Lower leg skin (tissue), 3 donors: ENCODE results near the gene ASPA.

ENCODE experiments used
- POLR2A ChIP-seq, 2 donors: fragments of 450-650 bp; IDR thresholded peaks; one replicate each; pipeline ENCODE4 v1.6.1; 2016 to 2017; ENCODE audit warnings: antibody characterized with exemption in 2 of 2, mild to moderate bottlenecking in 1 of 2, moderate library complexity in 1 of 2
- TF ChIP-seq, protein P1 (sequence below), 3 donors: fragments of 450-650 bp; IDR thresholded peaks; one replicate each; pipeline ENCODE4 v1.5.1; 2016; ENCODE audit warnings: antibody characterized with exemption in 3 of 3, mild to moderate bottlenecking in 3 of 3, moderate library complexity in 2 of 3

DNA sequence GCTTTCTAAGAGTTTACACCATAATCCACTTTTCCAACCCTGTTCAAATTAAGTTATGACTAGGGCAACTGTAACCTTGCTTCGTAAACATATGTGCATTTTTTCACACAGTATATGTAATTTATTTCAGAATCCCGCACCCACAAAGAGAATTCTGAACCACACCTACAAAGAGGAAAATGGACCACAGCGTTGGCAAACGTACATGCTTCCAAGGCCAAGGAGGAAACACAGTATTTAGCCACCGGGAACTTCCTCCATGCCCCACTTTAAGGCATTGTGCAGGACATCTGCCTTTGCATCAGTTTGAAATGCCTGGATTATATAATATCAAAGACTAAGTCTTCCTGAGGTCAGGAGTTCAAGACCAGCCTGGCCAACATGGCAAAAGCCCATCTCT is 6.3 kb upstream of the ASPA start:
- TF ChIP-seq, protein P1, sequence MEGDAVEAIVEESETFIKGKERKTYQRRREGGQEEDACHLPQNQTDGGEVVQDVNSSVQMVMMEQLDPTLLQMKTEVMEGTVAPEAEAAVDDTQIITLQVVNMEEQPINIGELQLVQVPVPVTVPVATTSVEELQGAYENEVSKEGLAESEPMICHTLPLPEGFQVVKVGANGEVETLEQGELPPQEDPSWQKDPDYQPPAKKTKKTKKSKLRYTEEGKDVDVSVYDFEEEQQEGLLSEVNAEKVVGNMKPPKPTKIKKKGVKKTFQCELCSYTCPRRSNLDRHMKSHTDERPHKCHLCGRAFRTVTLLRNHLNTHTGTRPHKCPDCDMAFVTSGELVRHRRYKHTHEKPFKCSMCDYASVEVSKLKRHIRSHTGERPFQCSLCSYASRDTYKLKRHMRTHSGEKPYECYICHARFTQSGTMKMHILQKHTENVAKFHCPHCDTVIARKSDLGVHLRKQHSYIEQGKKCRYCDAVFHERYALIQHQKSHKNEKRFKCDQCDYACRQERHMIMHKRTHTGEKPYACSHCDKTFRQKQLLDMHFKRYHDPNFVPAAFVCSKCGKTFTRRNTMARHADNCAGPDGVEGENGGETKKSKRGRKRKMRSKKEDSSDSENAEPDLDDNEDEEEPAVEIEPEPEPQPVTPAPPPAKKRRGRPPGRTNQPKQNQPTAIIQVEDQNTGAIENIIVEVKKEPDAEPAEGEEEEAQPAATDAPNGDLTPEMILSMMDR (IDR thresholded peaks at IDR 0.05): no peak
- TF ChIP-seq POLR2A (IDR thresholded peaks at IDR 0.05): no peak
